H1 (cell line): Measurements from ENCODE around the gene PLPPR1. TPM values are rescaled to one million over a fixed set of nuclear protein-coding genes. Genes with fewer than 3 reads are reported as not detected.

Experiments
- ASH2L ChIP-seq: fragments of 200-600, 300-600 bp; sonication (generic); IDR thresholded peaks from one replicate; pipeline ENCODE4 v1.7.1; 2017; ENCODE audit warnings: low read length
- CTBP2 ChIP-seq: IDR thresholded peaks from 2 replicates; pipeline ENCODE4 v1.7.0; 2011; ENCODE audit warnings: borderline replicate concordance, mild to moderate bottlenecking, moderate library complexity, mixed read lengths, low read length; ENCODE audit not compliant: insufficient read depth, insufficient read length
- GABPA ChIP-seq: IDR thresholded peaks from 2 replicates; pipeline ENCODE4 v1.6.1; 2011; ENCODE audit warnings: mild to moderate bottlenecking, low read length, moderate library complexity, borderline replicate concordance; ENCODE audit not compliant: insufficient read depth
- HDAC6 ChIP-seq: IDR thresholded peaks from one replicate; pipeline ENCODE4 v1.7.1; 2012; ENCODE audit warnings: low read depth, mild to moderate bottlenecking, inconsistent platforms, low read length, moderate library complexity
- RNF2 ChIP-seq: fragments of 200-900, 300-1000 bp; sonication (generic); IDR thresholded peaks from 2 replicates; pipeline ENCODE4 v1.7.1; 2016; ENCODE audit warnings: borderline replicate concordance, low read depth, mild to moderate bottlenecking, antibody characterized with exemption, low read length; ENCODE audit not compliant: poor library complexity, severe bottlenecking; ENCODE audit errors: missing control alignments
- SUZ12 ChIP-seq: fragments of 200-600 bp; sonication (generic); IDR thresholded peaks from 2 replicates; pipeline ENCODE4 v1.6.1; 2012; ENCODE audit warnings: mild to moderate bottlenecking, inconsistent platforms, low read length, moderate library complexity, mixed read lengths
- polyA plus RNA-seq, 7 experiments: library from polyadenylated mRNA; depleted of rRNA in 3 of 7; stranded (reverse) in 5 of 7; unstranded in 2 of 7; fragments of >200 nt in 5 of 7; fragments of 200-250 nt in 2 of 7; gene quantifications; 1 replicate in 5 of 7; 2 replicates in 1 of 7; 4 replicates in 1 of 7; pipeline versions ENCODE4 v1.2.1 to v1.2.3, GENCODE V29; 2011 to 2013; ENCODE audit warnings: missing spikeins in 2 of 7, mixed read lengths in 2 of 7
- total RNA-seq: library from RNA; stranded (reverse); fragmentation: NEBNext Ultra II Directional; extraction: Animal tissue kit (Norgen Biotek cat#: 25700); gene quantifications from 2 replicates; pipeline ENCODE4 v1.2.1, GENCODE V29; 2021

PLPPR1 gene
- total and polyA plus RNA-seq, 2 of the 8 experiments (the other 6 are each of a cell fraction or from before 2014, with no cell fraction given), result 1.4 to 1.8 TPM

- no peak for TF ChIP-seq CTBP2
- no peak for TF ChIP-seq GABPA
- no peak for TF ChIP-seq ASH2L
- no peak for TF ChIP-seq SUZ12
- TF ChIP-seq RNF2, result no peak
- no peak for TF ChIP-seq HDAC6
Measured at GRCh38 chr9:101269591-101270283, 241.2 kb downstream of the PLPPR1 start (continued).
